WTC11 (cell line): ENCODE results near the gene GRID2. TPM values are rescaled to one million over a fixed set of nuclear protein-coding genes. Genes with fewer than 3 reads are reported as not detected.

ENCODE experiments used
- ATAC-seq: fragments of 200-7000 bp; cut with Tn5 transposase; 2 replicates; pipeline ENCODE4 v1.10.0; 2021; ENCODE audit warnings: mild to moderate bottlenecking, moderate library complexity
- CTCF ChIA-PET: fragments of 300-600 bp; sonication (Branson Sonifier 250); formaldehyde crosslinking; loops from one replicate; lab custom pipeline; 2021; ENCODE audit warnings: antibody characterized with exemption; lab: Charles Lee
- POLR2A ChIA-PET: fragments of 350-600 bp; sonication (Branson Sonifier 250); formaldehyde crosslinking; loops from one replicate; lab custom pipeline; 2021; ENCODE audit warnings: antibody characterized with exemption; lab: Charles Lee
- DNase-seq: peaks from one replicate; pipeline ENCODE4 v3.0.0; 2021; ENCODE audit warnings: low spot score
- H3K27ac Mint-ChIP-seq: 2 replicates; pipeline ENCODE4 v1.8.0; 2021; ENCODE audit warnings: mixed read lengths
- H3K27me3 Mint-ChIP-seq: 2 replicates; pipeline ENCODE4 v1.8.0; 2021; ENCODE audit warnings: low read depth, mild to moderate bottlenecking, moderate library complexity, mixed read lengths
- H3K36me3 Mint-ChIP-seq: 2 replicates; pipeline ENCODE4 v1.8.0; 2021; ENCODE audit warnings: mixed read lengths
- H3K4me1 Mint-ChIP-seq: 2 replicates; pipeline ENCODE4 v1.8.0; 2022; ENCODE audit warnings: mixed read lengths
- H3K4me3 Mint-ChIP-seq: 2 replicates; pipeline ENCODE4 v1.8.0; 2021; ENCODE audit warnings: mild to moderate bottlenecking, moderate library complexity, mixed read lengths
- H3K9me3 Mint-ChIP-seq: 2 replicates; pipeline ENCODE4 v1.8.0; 2021; ENCODE audit warnings: mixed read lengths
- FOXK1 ChIP-seq: sonication (generic); formaldehyde crosslinking; IDR thresholded peaks from 2 replicates; pipeline ENCODE4 v1.8.0; 2022; ENCODE audit warnings: mild to moderate bottlenecking, moderate library complexity, missing genetic modification reagents
- HMGA2 ChIP-seq: fragments of 250-450 bp; sonication (Bioruptor Pico); IDR thresholded peaks from 2 replicates; pipeline ENCODE4 v1.4.0; 2021; ENCODE audit warnings: mild to moderate bottlenecking, moderate library complexity
- JAZF1 ChIP-seq: fragments of 250-450 bp; sonication (Bioruptor Pico); IDR thresholded peaks from 2 replicates; pipeline ENCODE4 v1.9.0; 2021; ENCODE audit warnings: moderate library complexity, mild to moderate bottlenecking, inconsistent platforms
- MYBL2 ChIP-seq: sonication (generic); formaldehyde crosslinking; IDR thresholded peaks from 2 replicates; pipeline ENCODE4 v1.8.1; 2023; ENCODE audit warnings: mild to moderate bottlenecking, moderate library complexity, missing genetic modification reagents
- NFE2L1 ChIP-seq: sonication (generic); formaldehyde crosslinking; IDR thresholded peaks from 2 replicates; pipeline ENCODE4 v1.8.1; 2023; ENCODE audit warnings: missing genetic modification reagents
- RELA ChIP-seq: sonication (generic); formaldehyde crosslinking; IDR thresholded peaks from 2 replicates; pipeline ENCODE4 v1.8.1; 2022; ENCODE audit warnings: missing genetic modification reagents, mild to moderate bottlenecking, borderline replicate concordance
- SMAD4 ChIP-seq: sonication (generic); formaldehyde crosslinking; IDR thresholded peaks from 2 replicates; pipeline ENCODE4 v1.8.0; 2022; ENCODE audit warnings: mild to moderate bottlenecking, missing genetic modification reagents
- TEAD1 ChIP-seq: sonication (generic); formaldehyde crosslinking; IDR thresholded peaks from 2 replicates; pipeline ENCODE4 v1.8.0; 2022; ENCODE audit warnings: mild to moderate bottlenecking, missing genetic modification reagents
- ZNF219 ChIP-seq: sonication (generic); formaldehyde crosslinking; IDR thresholded peaks from 2 replicates; pipeline ENCODE4 v1.8.0; 2023; ENCODE audit warnings: missing genetic modification reagents, mild to moderate bottlenecking, borderline replicate concordance
- ZNF671 ChIP-seq: fragments of 250-450 bp; sonication (Bioruptor Pico); IDR thresholded peaks from 2 replicates; pipeline ENCODE4 v1.8.0; 2021; ENCODE audit warnings: mild to moderate bottlenecking
- total RNA-seq: library from RNA; stranded (reverse); gene quantifications from 3 replicates; pipeline ENCODE4 v1.2.3, GENCODE V29; 2021
- TF ChIP-seq, protein P1 (sequence below): sonication (generic); formaldehyde crosslinking; IDR thresholded peaks from 2 replicates; pipeline ENCODE4 v1.8.0; 2023; ENCODE audit warnings: mild to moderate bottlenecking, missing genetic modification reagents
- TF ChIP-seq, protein P2 (sequence below): sonication (generic); formaldehyde crosslinking; IDR thresholded peaks from 2 replicates; pipeline ENCODE4 v1.8.1; 2023; ENCODE audit warnings: mild to moderate bottlenecking, missing genetic modification reagents, borderline replicate concordance
- TF ChIP-seq, protein P3 (sequence below): fragments of 250-450 bp; sonication (Bioruptor Pico); IDR thresholded peaks from 2 replicates; pipeline ENCODE4 v1.9.0; 2021; ENCODE audit warnings: mild to moderate bottlenecking
- TF ChIP-seq, protein P4 (sequence below): sonication (generic); formaldehyde crosslinking; IDR thresholded peaks from 2 replicates; pipeline ENCODE4 v1.8.1; 2022; ENCODE audit warnings: missing genetic modification reagents, borderline replicate concordance
- TF ChIP-seq, protein P5 (sequence below): sonication (generic); formaldehyde crosslinking; IDR thresholded peaks from 2 replicates; pipeline ENCODE4 v1.8.0; 2022; ENCODE audit warnings: mild to moderate bottlenecking, missing genetic modification reagents
- TF ChIP-seq, protein P6 (sequence below): fragments of 250-450 bp; sonication (Bioruptor Pico); IDR thresholded peaks from 2 replicates; pipeline ENCODE4 v1.9.0; 2021; ENCODE audit warnings: mild to moderate bottlenecking
- TF ChIP-seq, protein P7 (sequence below): sonication (generic); formaldehyde crosslinking; IDR thresholded peaks from 2 replicates; pipeline ENCODE4 v1.8.1; 2023; ENCODE audit warnings: mild to moderate bottlenecking, missing genetic modification reagents, moderate library complexity
- TF ChIP-seq, protein P8 (sequence below): fragments of 200-600 bp; IDR thresholded peaks from 2 replicates; pipeline ENCODE4 v1.8.0; 2022; ENCODE audit warnings: antibody characterized with exemption

The GRID2 gene
- total RNA-seq, 1 experiment from 2014 or later, result 26.8 TPM

DNA sequence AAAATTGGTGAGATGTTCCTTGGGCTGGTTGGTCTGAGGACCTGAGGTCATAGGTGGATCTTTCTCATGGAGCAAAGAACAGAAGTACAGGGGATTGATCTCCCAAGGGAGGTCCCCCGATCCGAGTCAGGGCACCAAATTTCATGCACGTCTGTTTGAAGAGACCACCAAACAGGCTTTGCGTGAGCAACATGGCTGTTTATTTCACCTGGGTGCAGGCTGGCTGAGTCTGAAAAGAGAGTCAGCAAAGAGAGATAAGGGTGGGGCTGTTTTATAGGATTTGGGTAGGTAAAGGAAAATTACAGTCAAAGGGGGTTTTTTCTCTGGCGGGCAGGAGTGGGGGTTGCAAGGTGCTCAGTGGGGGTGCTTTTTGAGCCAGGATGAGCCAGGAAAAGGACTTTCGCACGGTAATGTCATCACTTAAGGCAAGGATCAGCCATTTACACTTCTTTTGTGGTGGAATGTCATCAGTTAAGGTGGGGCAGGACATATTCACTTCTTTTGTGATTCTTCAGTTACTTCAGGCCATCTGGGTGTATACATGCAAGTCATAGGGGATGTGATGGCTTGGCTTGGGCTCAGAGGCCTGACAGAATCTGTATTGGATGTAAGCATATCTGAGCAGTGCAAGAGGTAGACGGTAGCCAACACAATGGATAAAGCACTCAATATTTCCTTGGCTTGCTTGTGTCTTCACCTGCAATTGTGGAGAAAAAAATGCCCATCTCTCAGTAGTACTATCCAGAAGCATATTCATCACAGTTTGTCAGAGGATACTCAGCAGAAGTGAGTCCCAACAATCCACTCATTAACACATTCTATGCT is 26.5 kb upstream of the GRID2 start (continued):
- TF ChIP-seq, protein P1, sequence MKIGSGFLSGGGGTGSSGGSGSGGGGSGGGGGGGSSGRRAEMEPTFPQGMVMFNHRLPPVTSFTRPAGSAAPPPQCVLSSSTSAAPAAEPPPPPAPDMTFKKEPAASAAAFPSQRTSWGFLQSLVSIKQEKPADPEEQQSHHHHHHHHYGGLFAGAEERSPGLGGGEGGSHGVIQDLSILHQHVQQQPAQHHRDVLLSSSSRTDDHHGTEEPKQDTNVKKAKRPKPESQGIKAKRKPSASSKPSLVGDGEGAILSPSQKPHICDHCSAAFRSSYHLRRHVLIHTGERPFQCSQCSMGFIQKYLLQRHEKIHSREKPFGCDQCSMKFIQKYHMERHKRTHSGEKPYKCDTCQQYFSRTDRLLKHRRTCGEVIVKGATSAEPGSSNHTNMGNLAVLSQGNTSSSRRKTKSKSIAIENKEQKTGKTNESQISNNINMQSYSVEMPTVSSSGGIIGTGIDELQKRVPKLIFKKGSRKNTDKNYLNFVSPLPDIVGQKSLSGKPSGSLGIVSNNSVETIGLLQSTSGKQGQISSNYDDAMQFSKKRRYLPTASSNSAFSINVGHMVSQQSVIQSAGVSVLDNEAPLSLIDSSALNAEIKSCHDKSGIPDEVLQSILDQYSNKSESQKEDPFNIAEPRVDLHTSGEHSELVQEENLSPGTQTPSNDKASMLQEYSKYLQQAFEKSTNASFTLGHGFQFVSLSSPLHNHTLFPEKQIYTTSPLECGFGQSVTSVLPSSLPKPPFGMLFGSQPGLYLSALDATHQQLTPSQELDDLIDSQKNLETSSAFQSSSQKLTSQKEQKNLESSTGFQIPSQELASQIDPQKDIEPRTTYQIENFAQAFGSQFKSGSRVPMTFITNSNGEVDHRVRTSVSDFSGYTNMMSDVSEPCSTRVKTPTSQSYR (CRISPR knock-in tag), result peak; percentile 70; the same call in 1 of the 2 replicates
- TF ChIP-seq NFE2L1 (peak; percentile 87), MYBL2 (peak; percentile 36; the same call in 1 of the 2 replicates), TEAD1 (CRISPR knock-in tag) (peak; percentile 94; the same call in 1 of the 2 replicates), ZNF219 (CRISPR knock-in tag) (0 out of 2 replicates have a peak, but pooled peaks have one; percentile 21), FOXK1 (CRISPR knock-in tag) (peak; percentile 87)
- TF ChIP-seq, protein P2, sequence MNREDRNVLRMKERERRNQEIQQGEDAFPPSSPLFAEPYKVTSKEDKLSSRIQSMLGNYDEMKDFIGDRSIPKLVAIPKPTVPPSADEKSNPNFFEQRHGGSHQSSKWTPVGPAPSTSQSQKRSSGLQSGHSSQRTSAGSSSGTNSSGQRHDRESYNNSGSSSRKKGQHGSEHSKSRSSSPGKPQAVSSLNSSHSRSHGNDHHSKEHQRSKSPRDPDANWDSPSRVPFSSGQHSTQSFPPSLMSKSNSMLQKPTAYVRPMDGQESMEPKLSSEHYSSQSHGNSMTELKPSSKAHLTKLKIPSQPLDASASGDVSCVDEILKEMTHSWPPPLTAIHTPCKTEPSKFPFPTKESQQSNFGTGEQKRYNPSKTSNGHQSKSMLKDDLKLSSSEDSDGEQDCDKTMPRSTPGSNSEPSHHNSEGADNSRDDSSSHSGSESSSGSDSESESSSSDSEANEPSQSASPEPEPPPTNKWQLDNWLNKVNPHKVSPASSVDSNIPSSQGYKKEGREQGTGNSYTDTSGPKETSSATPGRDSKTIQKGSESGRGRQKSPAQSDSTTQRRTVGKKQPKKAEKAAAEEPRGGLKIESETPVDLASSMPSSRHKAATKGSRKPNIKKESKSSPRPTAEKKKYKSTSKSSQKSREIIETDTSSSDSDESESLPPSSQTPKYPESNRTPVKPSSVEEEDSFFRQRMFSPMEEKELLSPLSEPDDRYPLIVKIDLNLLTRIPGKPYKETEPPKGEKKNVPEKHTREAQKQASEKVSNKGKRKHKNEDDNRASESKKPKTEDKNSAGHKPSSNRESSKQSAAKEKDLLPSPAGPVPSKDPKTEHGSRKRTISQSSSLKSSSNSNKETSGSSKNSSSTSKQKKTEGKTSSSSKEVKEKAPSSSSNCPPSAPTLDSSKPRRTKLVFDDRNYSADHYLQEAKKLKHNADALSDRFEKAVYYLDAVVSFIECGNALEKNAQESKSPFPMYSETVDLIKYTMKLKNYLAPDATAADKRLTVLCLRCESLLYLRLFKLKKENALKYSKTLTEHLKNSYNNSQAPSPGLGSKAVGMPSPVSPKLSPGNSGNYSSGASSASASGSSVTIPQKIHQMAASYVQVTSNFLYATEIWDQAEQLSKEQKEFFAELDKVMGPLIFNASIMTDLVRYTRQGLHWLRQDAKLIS (CRISPR knock-in tag), result peak; percentile 97; the same call in 1 of the 2 replicates
- TF ChIP-seq, protein P3, sequence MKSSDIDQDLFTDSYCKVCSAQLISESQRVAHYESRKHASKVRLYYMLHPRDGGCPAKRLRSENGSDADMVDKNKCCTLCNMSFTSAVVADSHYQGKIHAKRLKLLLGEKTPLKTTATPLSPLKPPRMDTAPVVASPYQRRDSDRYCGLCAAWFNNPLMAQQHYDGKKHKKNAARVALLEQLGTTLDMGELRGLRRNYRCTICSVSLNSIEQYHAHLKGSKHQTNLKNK (CRISPR knock-in tag), result peak; percentile 19; the same call in 1 of the 2 replicates
- TF ChIP-seq, protein P4, sequence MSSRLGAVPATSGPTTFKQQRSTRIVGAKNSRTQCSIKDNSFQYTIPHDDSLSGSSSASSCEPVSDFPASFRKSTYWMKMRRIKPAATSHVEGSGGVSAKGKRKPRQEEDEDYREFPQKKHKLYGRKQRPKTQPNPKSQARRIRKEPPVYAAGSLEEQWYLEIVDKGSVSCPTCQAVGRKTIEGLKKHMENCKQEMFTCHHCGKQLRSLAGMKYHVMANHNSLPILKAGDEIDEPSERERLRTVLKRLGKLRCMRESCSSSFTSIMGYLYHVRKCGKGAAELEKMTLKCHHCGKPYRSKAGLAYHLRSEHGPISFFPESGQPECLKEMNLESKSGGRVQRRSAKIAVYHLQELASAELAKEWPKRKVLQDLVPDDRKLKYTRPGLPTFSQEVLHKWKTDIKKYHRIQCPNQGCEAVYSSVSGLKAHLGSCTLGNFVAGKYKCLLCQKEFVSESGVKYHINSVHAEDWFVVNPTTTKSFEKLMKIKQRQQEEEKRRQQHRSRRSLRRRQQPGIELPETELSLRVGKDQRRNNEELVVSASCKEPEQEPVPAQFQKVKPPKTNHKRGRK, result 0 out of 2 replicates have a peak, but pooled peaks have one; percentile 67

DNA sequence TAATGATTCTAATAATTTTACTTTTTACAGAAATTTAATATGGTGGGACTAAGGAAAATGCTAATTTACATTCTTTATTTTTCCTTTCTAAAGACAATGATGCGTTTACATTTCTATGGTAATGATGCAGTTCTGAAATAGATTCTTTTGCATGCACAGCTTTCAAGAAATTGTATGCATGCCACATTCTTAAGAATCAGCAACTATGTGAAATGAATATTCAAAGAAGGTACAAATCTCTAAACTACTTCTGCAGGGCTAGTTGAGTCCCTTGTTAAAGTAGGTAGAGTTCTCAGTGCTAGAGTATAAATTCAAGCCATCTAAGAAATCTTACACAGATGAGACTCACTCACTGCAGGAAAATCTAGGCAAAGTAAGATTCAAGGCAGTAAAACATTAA is 24.5 kb upstream of the GRID2 start:
- H3K36me3 Mint-ChIP-seq, result peaks cover 13% of the 10 kb centered on the region
- H3K27me3 Mint-ChIP-seq, result peaks cover 3% of the 10 kb centered on the region; the same call in 1 of the 2 replicates
- H3K4me3 Mint-ChIP-seq, result peak overlapping the region; percentile 55
- peak overlapping the region; percentile 96 for H3K27ac Mint-ChIP-seq
- DNase-seq (no peak), ATAC-seq (no peak)
- peaks cover 33% of the 10 kb centered on the region for H3K4me1 Mint-ChIP-seq
- ChIA-PET CTCF (no interaction called here), POLR2A (interaction anchor here (1.3 kb wide), 1 partner anchor 25 kb away, joined by 5 read pairs; the partner anchor contains the start of gene GRID2)
- peaks cover 5% of the 10 kb centered on the region; the same call in 1 of the 2 replicates for H3K9me3 Mint-ChIP-seq
- TF ChIP-seq, protein P5, sequence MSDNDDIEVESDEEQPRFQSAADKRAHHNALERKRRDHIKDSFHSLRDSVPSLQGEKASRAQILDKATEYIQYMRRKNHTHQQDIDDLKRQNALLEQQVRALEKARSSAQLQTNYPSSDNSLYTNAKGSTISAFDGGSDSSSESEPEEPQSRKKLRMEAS (CRISPR knock-in tag), result no peak
- TF ChIP-seq, protein P6, sequence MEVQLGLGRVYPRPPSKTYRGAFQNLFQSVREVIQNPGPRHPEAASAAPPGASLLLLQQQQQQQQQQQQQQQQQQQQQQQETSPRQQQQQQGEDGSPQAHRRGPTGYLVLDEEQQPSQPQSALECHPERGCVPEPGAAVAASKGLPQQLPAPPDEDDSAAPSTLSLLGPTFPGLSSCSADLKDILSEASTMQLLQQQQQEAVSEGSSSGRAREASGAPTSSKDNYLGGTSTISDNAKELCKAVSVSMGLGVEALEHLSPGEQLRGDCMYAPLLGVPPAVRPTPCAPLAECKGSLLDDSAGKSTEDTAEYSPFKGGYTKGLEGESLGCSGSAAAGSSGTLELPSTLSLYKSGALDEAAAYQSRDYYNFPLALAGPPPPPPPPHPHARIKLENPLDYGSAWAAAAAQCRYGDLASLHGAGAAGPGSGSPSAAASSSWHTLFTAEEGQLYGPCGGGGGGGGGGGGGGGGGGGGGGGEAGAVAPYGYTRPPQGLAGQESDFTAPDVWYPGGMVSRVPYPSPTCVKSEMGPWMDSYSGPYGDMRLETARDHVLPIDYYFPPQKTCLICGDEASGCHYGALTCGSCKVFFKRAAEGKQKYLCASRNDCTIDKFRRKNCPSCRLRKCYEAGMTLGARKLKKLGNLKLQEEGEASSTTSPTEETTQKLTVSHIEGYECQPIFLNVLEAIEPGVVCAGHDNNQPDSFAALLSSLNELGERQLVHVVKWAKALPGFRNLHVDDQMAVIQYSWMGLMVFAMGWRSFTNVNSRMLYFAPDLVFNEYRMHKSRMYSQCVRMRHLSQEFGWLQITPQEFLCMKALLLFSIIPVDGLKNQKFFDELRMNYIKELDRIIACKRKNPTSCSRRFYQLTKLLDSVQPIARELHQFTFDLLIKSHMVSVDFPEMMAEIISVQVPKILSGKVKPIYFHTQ (CRISPR knock-in tag), result no peak
- TF ChIP-seq, protein P4, result no peak
- TF ChIP-seq JAZF1 (CRISPR knock-in tag), result no peak
- TF ChIP-seq, protein P7, sequence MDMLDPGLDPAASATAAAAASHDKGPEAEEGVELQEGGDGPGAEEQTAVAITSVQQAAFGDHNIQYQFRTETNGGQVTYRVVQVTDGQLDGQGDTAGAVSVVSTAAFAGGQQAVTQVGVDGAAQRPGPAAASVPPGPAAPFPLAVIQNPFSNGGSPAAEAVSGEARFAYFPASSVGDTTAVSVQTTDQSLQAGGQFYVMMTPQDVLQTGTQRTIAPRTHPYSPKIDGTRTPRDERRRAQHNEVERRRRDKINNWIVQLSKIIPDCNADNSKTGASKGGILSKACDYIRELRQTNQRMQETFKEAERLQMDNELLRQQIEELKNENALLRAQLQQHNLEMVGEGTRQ (CRISPR knock-in tag), result no peak
- TF ChIP-seq SMAD4 (CRISPR knock-in tag), result no peak
- TF ChIP-seq, protein P8, sequence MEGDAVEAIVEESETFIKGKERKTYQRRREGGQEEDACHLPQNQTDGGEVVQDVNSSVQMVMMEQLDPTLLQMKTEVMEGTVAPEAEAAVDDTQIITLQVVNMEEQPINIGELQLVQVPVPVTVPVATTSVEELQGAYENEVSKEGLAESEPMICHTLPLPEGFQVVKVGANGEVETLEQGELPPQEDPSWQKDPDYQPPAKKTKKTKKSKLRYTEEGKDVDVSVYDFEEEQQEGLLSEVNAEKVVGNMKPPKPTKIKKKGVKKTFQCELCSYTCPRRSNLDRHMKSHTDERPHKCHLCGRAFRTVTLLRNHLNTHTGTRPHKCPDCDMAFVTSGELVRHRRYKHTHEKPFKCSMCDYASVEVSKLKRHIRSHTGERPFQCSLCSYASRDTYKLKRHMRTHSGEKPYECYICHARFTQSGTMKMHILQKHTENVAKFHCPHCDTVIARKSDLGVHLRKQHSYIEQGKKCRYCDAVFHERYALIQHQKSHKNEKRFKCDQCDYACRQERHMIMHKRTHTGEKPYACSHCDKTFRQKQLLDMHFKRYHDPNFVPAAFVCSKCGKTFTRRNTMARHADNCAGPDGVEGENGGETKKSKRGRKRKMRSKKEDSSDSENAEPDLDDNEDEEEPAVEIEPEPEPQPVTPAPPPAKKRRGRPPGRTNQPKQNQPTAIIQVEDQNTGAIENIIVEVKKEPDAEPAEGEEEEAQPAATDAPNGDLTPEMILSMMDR, result no peak
- TF ChIP-seq RELA (CRISPR knock-in tag), result no peak
- no peak for TF ChIP-seq HMGA2 (CRISPR knock-in tag)
- no peak for TF ChIP-seq ZNF671
